Activated CD4-positive, CD25-positive, alpha-beta regulatory T cell treated with anti-CD3 and anti-CD28 coated beads, Interleukin-2, amount 50 U/mL, for 16 hours (primary cell): ENCODE results near the gene SLC12A1.

Experiments
- DNase-seq: peaks from one replicate; pipeline ENCODE4 v3.0.0-alpha.2; 2020; ENCODE audit warnings: low read depth, low spot score

SLC12A1 gene

DNA sequence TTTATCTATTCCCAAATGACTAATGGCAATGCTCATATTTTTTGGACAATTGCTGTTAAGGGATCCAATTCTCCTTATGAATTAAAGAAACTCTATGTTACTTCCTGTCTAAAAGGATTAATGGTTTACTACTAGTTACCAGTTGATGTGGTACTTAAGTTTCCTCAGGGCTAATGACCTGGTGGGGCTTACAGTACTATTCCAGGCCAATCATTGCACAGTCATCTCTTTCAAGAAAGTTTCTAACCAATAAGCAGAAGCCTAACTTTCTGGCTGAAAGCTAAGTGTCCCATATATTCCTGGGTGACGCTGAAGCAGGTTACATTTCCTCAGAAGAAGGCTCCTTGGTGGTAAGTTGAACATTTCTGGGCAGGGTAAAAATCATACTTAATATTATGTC, at the start of gene SLC12A1:
Gene SLC12A1 (plus strand): TSS at position 322 of the 400 bp plus-strand sequence. CDS start 1,418 bp downstream, outside the sequence.
- no peak for DNase-seq

DNA sequence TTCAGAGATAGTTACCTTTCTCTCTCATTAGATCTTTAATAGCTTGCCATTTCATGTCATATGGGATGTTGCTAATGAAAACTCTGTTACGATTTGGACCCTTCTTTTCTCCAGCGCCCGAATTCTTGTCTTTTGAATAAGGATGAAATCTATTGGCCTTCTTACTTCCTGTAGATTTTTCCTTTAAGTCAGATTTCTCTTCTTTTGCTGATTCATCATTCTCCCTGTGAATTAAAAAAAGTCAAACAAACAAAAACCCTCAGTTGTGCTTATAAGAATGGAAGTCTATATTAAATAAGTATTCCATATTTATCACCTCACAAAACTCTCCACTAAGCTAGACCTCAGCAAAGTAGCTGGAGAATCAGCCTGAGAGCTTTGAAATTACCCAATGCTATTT, 37.5 kb upstream of the SLC12A1 start:
- no peak for DNase-seq

GRCh38 chr15:48170981-48171380, 35.1 kb upstream of the SLC12A1 start:
- DNase-seq, result no peak

DNA sequence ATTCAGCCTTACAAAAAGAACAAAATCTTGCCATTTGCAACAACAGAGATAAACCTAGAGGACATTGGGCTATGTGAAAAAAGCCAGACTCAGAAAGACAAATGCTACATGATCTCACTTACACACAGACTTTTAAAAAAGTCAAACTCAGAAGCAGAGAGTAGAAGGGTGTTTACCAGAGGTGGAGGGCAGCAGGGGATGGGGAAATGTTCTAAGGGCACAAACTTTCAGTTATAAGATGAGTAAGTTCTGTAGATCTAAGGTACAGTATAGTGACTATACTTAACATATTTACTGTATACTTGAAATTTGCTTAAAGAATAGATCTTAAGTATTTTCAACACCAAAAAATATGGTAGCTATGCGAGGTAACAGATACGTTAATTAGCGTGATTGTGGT, 31.0 kb upstream of the SLC12A1 start:
- DNase-seq, result no peak

GRCh38 chr15:48176112-48176511, 30.0 kb upstream of the SLC12A1 start:
- DNase-seq, result no peak

DNA sequence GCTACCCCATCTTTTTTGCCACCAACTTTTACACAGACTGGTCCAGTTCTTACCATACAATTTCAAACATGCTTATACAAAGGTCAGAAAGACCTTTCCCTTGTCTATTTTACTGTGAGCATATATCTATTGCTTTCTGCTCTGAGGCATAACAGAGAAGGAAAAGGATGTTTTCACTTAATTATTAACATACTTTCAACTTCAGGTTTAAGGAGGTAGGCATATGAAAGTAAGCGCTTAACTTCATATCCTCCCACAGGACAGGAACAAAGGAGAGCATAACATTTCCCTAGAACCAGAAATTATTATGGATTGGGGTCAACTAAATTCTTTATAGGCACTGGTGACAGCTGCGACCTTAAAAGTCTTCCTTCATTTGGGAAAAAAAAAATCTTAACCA, 29.1 kb upstream of the SLC12A1 start:
- no peak for DNase-seq

DNA sequence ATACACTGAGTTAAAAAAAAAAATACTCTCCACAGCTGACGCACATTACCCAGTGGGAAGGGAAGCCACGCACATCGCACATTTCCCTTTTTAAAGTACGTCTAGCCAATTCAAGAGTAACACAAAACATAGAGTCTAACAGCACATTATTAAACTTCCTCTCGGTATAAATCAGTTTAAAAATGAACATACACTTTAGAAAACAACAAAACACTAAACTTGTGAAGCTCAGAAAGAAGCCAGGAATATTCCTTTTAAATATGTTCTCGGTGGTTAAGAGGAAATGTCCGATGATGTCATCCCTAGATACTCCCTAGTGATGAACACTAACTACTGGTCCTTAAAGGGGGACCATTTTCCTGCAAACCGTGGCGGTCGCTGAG, 28.7 kb upstream of the SLC12A1 start:
- no peak for DNase-seq

GRCh38 chr15:48177766-48178647, 28.1 kb upstream of the SLC12A1 start, which contains the start of gene MYEF2:
MYEF2 (minus strand) TSS chr15:48178295; CDS start chr15:48178237, 58 bp downstream.
- DNase-seq, result peak; percentile 33

DNA sequence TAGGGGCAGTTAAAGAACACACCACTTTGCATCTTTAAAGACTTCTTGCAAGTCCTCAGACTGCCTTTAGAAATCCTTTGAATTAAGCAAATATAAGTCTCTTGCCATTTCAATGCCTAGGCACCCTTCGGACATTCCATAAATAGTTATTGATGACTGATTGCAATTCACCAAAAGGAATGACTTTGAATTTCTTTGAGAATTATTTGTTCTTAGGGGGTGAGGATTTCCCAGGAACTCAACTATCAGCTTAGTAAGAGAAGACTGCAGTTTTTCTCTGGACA, 27.5 kb upstream of the SLC12A1 start:
- no peak for DNase-seq

DNA sequence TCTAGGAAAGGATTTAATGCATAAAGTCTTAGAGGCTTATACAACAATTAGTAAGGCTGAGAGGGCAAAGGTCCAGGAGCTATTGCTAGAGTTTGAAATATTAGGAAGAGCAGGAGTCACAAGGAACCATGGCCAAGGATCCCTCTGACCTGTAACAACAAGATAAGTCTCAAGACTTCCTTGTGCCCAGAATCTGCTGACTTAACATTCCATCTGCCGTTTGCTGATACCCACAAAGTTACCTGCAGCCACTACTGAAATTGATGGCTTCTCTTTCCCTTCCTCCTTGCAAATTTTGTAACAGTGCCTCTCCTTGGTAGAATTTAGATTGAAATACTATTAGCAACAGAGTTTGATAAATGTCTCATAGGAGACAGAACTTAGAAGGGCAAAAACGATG, 23.4 kb upstream of the SLC12A1 start:
- DNase-seq, result no peak

DNA sequence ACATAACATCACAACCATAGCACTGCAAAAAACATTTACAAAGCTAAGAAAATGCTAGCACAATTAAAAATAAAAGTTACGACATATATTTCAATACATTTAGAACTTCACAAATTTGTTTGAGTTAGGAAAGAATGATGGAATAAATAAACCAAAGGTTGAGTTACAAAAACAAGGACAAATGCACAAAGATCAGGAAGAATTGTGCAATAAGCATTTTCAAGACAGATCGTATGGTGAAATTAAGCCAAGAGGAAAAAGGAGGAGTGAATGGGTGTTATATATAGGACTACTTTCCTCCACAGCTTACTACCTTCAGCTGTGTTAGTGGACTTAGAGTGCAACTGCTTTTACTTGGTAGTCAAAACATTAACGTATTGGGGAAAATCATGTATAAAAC, 20.6 kb upstream of the SLC12A1 start:
- no peak for DNase-seq

DNA sequence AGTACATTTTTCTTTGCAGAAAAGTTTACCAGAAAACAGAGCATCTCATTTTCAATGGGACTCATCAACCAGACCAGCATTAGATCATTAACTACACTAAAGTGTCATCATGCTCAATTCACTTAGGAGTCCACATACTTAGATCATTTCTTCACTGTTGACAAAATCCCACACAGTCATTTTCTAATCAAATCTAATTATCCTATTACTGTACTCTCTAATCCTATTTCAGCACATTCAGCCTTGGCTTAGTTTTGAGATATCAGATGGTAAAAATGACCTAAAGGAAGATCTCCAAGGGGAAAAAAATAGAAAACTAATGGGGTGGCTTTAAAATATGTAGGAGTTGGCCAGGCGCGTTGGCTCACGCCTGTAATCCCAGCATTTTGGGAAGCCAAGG, 19.8 kb upstream of the SLC12A1 start:
- no peak for DNase-seq

DNA sequence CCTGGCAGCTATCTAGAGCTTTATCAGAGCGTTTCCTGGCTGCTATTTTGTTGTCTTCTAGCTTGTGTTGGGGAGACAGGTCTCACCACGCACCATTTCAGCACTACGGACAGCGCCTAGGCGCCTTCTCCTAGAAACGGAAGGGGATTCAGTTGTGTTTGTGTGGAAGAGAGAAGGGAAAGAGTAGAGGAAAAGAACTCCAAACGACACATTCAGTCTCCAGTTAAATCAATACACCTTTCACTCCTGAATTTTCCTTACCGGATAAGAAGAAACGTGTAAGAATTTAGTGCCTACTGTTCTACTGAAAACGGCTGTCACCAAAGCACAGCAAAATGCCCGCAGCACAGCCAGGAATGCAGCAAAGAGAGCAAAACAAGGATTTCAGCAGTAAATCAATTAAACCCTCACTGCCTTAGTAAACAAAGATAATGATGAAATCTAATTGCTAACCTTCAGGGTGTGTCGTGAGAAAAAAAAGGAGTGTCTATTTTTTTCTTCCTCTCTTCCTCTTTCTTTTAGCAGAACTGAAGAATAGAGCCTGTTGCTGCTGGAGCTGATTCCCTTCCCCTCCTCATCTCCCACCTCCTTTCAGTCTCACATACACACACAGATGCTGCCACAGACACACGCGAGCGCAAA, 15.0 kb upstream of the SLC12A1 start:
- DNase-seq, result no peak

- no peak for DNase-seq
These were observed 14.4 kb upstream of the SLC12A1 start, which contains the start of gene CTXN2 for GRCh38 chr15:48191574-48192225. CTXN2 (plus strand) TSS chr15:48191665; CDS start chr15:48201301, 9,636 bp downstream.

DNA sequence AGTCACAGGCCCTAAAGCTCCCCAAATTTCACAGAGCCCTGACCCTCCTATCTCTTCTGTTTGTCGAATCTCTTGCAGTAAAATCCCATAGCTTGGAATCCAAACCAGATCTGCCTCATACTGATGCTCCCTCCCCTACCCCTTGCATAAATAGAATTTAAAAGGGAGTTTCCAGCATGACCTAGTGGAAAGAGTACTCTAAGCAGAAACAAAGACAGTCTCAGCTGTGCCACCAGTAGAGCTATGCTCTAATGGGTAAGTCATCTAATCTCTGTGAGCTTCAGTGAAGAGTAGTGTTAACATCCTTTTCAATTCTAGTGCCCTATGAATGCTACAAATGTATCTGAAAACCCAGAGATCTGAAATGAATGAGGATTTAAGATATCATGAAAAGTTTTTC, 4.0 kb upstream of the SLC12A1 start:
- DNase-seq, result no peak

GRCh38 chr15:48221261-48221660, 15.2 kb downstream of the SLC12A1 start:
- no peak for DNase-seq

DNA sequence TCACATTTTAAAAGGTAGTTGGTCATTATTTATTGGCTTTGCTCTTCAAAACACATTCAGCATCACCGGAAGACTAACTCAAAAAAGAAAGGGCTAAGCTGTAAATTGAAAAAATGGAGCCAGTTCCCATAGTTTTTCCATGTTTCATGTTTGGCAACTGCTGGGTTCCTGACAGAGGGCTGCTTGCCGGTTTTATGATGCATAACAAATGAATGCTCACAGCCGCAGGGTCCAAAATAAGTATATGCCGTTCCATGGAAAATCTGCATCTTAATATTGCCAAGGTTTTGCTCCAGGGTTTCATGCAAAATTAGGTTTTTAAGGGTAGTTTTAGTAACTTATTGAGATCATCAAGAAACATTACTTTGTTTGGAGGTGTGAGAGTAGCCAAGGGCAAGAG, 15.8 kb downstream of the SLC12A1 start:
- no peak for DNase-seq

- DNase-seq, result no peak
These were observed 16.5 kb downstream of the SLC12A1 start for GRCh38 chr15:48222627-48223026.

DNA sequence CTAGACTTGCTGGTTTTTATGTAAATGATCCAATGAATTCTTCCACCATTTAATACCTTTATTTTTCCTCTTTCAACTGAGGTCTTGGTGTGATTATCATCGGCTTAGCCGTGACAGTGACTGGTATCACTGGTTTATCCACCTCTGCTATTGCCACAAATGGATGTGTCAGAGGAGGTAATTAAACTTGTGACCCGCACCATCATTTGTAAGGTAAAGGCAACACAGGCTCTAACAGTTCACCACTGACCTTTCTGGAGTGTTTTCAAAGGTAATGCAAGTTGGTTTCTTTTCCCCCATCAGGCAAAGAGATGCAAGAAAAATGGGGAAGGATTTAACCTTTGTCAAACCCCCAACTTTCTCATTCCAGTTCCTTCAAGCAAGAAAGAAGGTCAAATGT, 19.7 kb downstream of the SLC12A1 start:
- DNase-seq, result no peak

- DNase-seq, result no peak
These were observed 24.4 kb downstream of the SLC12A1 start for GRCh38 chr15:48230498-48230897.

- DNase-seq, result no peak
These were observed 27.1 kb downstream of the SLC12A1 start for GRCh38 chr15:48233246-48233645.

- no peak for DNase-seq
These were observed 33.2 kb downstream of the SLC12A1 start for GRCh38 chr15:48239334-48239733.

DNA sequence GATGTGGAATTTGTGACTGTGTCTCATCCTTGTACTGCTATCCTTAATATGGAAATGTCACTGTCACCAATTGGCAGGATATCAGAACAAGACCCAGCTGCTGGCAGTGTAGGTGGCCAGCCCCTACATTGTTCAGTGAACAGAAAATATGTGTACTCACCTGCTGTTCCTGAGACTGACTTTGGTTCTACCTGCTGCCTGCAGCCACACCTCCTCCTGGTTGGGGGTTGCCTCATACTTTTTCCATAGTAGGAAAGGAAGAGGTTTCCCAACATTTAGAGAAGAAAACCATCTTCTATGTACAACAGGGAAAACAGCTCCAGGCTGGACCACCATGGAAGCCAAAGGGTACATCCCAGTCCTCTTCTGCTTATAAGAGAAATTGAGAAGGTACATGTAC, 35.9 kb downstream of the SLC12A1 start:
- no peak for DNase-seq
